HepG2 (cell line): ENCODE data around the gene RHBDF2. TPM values are rescaled to one million over a fixed set of nuclear protein-coding genes. Genes with fewer than 3 reads are reported as not detected.

Source experiments
- E2F1 ChIP-seq: sonication (generic); formaldehyde crosslinking; IDR thresholded peaks from 2 replicates; pipeline ENCODE4 v1.5.0; 2020; ENCODE audit warnings: missing genetic modification reagents
- FOXP4 ChIP-seq: sonication (generic); formaldehyde crosslinking; IDR thresholded peaks from 2 replicates; pipeline ENCODE4 v1.4.0; 2020; ENCODE audit warnings: missing genetic modification reagents
- GMEB1 ChIP-seq: sonication (generic); formaldehyde crosslinking; IDR thresholded peaks from 2 replicates; pipeline ENCODE4 v1.5.1; 2020; ENCODE audit warnings: missing genetic modification reagents, mild to moderate bottlenecking, borderline replicate concordance
- MTF1 ChIP-seq: sonication (generic); formaldehyde crosslinking; IDR thresholded peaks from 2 replicates; pipeline ENCODE4 v1.5.0; 2020; ENCODE audit warnings: missing genetic modification reagents
- PLSCR1 ChIP-seq: sonication (generic); formaldehyde crosslinking; IDR thresholded peaks from 2 replicates; pipeline ENCODE4 v1.5.0; 2020; ENCODE audit warnings: missing genetic modification reagents, mild to moderate bottlenecking, borderline replicate concordance
- ZNF891 ChIP-seq: sonication (generic); formaldehyde crosslinking; IDR thresholded peaks from 2 replicates; pipeline ENCODE4 v1.5.0; 2020; ENCODE audit warnings: mild to moderate bottlenecking, missing genetic modification reagents
- ZSCAN31 ChIP-seq: sonication (generic); formaldehyde crosslinking; IDR thresholded peaks from 2 replicates; pipeline ENCODE4 v1.5.0; 2020; ENCODE audit warnings: low read depth, mild to moderate bottlenecking, missing genetic modification reagents
- polyA plus RNA-seq, 8 experiments: library from polyadenylated mRNA; depleted of rRNA in 3 of 8; stranded (reverse) in 7 of 8; unstranded in 1 of 8; fragments of >200 nt; fragmentation: Illumina TruSeq in 4 of 8; extraction: Trizol in 4 of 8; gene quantifications; 2 replicates each; pipeline versions ENCODE4 v1.2.1 to v1.2.3, GENCODE V29; 2011 to 2016; ENCODE audit warnings: low read depth in 4 of 8, missing spikeins in 1 of 8, mixed read lengths in 1 of 8; ENCODE audit not compliant: insufficient read depth in 1 of 8
- total RNA-seq, 5 experiments: library from RNA; depleted of rRNA; stranded (reverse); fragments of >200 nt; fragmentation: Illumina TruSeq; extraction: Trizol; gene quantifications; 2 replicates each; pipeline ENCODE4 v1.2.3, GENCODE V29; 2016; ENCODE audit warnings: low read depth in 1 of 5

Gene RHBDF2
- total and polyA plus RNA-seq, 2 of the 13 experiments (the other 11 are each of a cell fraction or from before 2014, with no cell fraction given), result 7.8 to 24.2 TPM

- TF ChIP-seq FOXP4 (CRISPR knock-in tag), result no peak
- no peak for TF ChIP-seq ZNF891 (CRISPR knock-in tag)
- no peak for TF ChIP-seq GMEB1
- no peak for TF ChIP-seq MTF1 (CRISPR knock-in tag)
- TF ChIP-seq E2F1, result no peak
- no peak for TF ChIP-seq PLSCR1 (CRISPR knock-in tag)
- TF ChIP-seq ZSCAN31, result no peak
These were observed 33.2 kb downstream of the RHBDF2 start (continued) for GRCh38 chr17:76467809-76468633.
